Neural cell (in vitro differentiated cells): ENCODE measurements around the gene DYNC2H1. TPM values are rescaled to one million over a fixed set of nuclear protein-coding genes. Genes with fewer than 3 reads are reported as not detected.

Source experiments
- H2AFZ ChIP-seq: fragments of 200-600, 300-800 bp; sonication (generic), shearing (Covaris generic); 2 replicates; pipeline ENCODE4 v1.6.0; 2014; ENCODE audit warnings: low read depth, mild to moderate bottlenecking, antibody characterized with exemption, low read length, moderate library complexity
- H3F3A ChIP-seq: fragments of 200-600 bp; shearing (Covaris generic); 2 replicates; pipeline ENCODE4 v1.6.1; 2016; ENCODE audit warnings: mild to moderate bottlenecking, moderate library complexity, mixed read lengths, antibody characterized with exemption, low read length; ENCODE audit not compliant: insufficient read depth, poor library complexity, severe bottlenecking
- H3K27ac ChIP-seq: fragments of 200-600, 300-800 bp; sonication (generic), shearing (Covaris generic); 2 replicates; pipeline ENCODE4 v1.5.1; 2014; ENCODE audit warnings: mild to moderate bottlenecking, low read length, moderate library complexity
- H3K27me3 ChIP-seq: fragments of 300-800, 200-600 bp; sonication (generic), shearing (Covaris generic); 2 replicates; pipeline ENCODE4 v1.6.0; 2014; ENCODE audit warnings: mild to moderate bottlenecking, low read depth, low read length, moderate library complexity; ENCODE audit not compliant: insufficient read depth
- H3K36me3 ChIP-seq: fragments of 300-800, 200-600 bp; sonication (generic), shearing (Covaris generic); 2 replicates; pipeline ENCODE4 v1.5.1; 2014; ENCODE audit warnings: mild to moderate bottlenecking, antibody characterized with exemption, low read length, moderate library complexity; ENCODE audit not compliant: insufficient read depth
- H3K4me2 ChIP-seq: fragments of 300-800, 200-600 bp; sonication (generic), shearing (Covaris generic); 2 replicates; pipeline ENCODE4 v1.6.0; 2014; ENCODE audit warnings: mild to moderate bottlenecking, low read length
- H3K4me3 ChIP-seq: fragments of 300-800, 200-600 bp; sonication (generic), shearing (Covaris generic); 2 replicates; pipeline ENCODE4 v1.5.1; 2014; ENCODE audit warnings: mild to moderate bottlenecking, low read length, moderate library complexity
- H3K79me2 ChIP-seq: fragments of 200-600 bp; shearing (Covaris generic); replicated peaks from 2 replicates; pipeline ENCODE4 v1.6.0; 2014; ENCODE audit warnings: mild to moderate bottlenecking, low read length, moderate library complexity; ENCODE audit not compliant: insufficient read depth
- H3K9ac ChIP-seq: fragments of 300-800, 200-600 bp; sonication (generic), shearing (Covaris generic); 2 replicates; pipeline ENCODE4 v1.6.1; 2016; ENCODE audit warnings: mild to moderate bottlenecking, low read length, mixed read lengths
- H3K9me2 ChIP-seq: fragments of 200-600 bp; shearing (Covaris generic); 2 replicates; pipeline ENCODE4 v1.6.1; 2016; ENCODE audit warnings: mild to moderate bottlenecking, low read length, mixed read lengths; ENCODE audit not compliant: insufficient read depth
- H3K9me3 ChIP-seq: fragments of 200-600, 300-800 bp; sonication (generic), shearing (Covaris generic); 2 replicates; pipeline ENCODE4 v1.6.1; 2016; ENCODE audit warnings: mild to moderate bottlenecking, mixed run types, low read length, moderate library complexity, mixed read lengths
- H4K20me1 ChIP-seq: fragments of 200-600 bp; shearing (Covaris generic); 2 replicates; pipeline ENCODE4 v1.6.1; 2016; ENCODE audit warnings: mild to moderate bottlenecking, mixed run types; ENCODE audit not compliant: insufficient read depth
- EP300 ChIP-seq: fragments of 450-650 bp; conservative IDR thresholded peaks from 2 replicates; pipeline ENCODE4 v1.6.1; 2014; ENCODE audit warnings: antibody characterized with exemption, mild to moderate bottlenecking, moderate library complexity; ENCODE audit not compliant: poor library complexity, severe bottlenecking
- EZH2 ChIP-seq: fragments of 200-600, 300-800 bp; shearing (Covaris generic), sonication (generic); IDR thresholded peaks from 2 replicates; pipeline ENCODE4 v1.6.1; 2014; ENCODE audit warnings: antibody characterized with exemption, low read length, borderline replicate concordance, mild to moderate bottlenecking; ENCODE audit not compliant: insufficient read depth, poor library complexity, severe bottlenecking
- MXI1 ChIP-seq: fragments of 450-650 bp; conservative IDR thresholded peaks from 2 replicates; pipeline ENCODE4 v1.6.1; 2014; ENCODE audit warnings: antibody characterized with exemption, mild to moderate bottlenecking; ENCODE audit not compliant: poor library complexity, severe bottlenecking
- POLR2AphosphoS5 ChIP-seq: IDR thresholded peaks from 2 replicates; pipeline ENCODE4 v1.6.1; 2012
- SMC3 ChIP-seq: fragments of 450-650 bp; conservative IDR thresholded peaks from 2 replicates; pipeline ENCODE4 v1.6.1; 2014; ENCODE audit warnings: antibody characterized with exemption, mild to moderate bottlenecking, moderate library complexity; ENCODE audit not compliant: poor library complexity
- TAF1 ChIP-seq: IDR thresholded peaks from 2 replicates; pipeline ENCODE4 v1.6.1; 2012; ENCODE audit warnings: low read depth
- polyA plus RNA-seq: library from polyadenylated mRNA; depleted of rRNA; stranded (reverse); fragments of >200 nt; gene quantifications from 2 replicates; pipeline ENCODE4 v1.2.3, GENCODE V29; 2014
- TF ChIP-seq, protein P1 (sequence below): fragments of 450-650 bp; IDR thresholded peaks from 2 replicates; pipeline ENCODE4 v1.5.1; 2014; ENCODE audit warnings: antibody characterized with exemption, mild to moderate bottlenecking, moderate library complexity; ENCODE audit not compliant: poor library complexity, severe bottlenecking
- TF ChIP-seq, protein P2 (sequence below): IDR thresholded peaks from 2 replicates; pipeline ENCODE4 v1.6.1; 2012; ENCODE audit warnings: borderline replicate concordance

Gene DYNC2H1
- polyA plus RNA-seq, 1 donor from 2014 or later, result 14.1 TPM

DNA sequence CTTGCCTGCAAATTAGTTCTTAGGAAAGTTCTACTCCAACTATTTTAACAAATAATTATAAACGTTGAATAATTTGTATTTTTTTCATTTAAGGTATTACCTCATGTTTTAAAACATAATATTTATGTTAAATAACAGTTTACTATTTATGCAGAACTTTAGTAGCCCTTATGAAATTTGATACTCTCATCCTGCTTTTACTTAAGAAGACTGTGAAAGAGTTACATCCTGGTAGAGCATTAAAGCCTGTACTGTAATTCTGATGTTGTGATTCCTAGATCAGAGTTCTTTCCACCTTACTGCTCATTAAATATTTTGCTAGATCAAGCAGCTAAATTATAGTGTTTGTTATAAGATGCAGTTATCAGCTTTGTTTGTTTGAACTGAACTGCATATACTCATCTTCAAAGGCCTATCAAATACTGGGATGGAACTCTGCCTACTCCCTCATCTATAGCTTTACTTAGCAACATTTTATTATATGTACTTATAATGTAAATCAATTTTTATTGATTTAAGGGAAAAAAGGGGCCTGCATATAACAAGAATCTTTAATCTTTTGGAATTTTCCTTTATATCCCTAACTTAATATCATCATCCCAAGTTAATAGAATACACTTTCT is 304.2 kb downstream of the DYNC2H1 start:
- no peak overlapping the region for H2AFZ ChIP-seq
- no peaks in the 10 kb centered on the region for H3K79me2 ChIP-seq
- H3K27ac ChIP-seq, result no peak overlapping the region
- H3K27me3 ChIP-seq, result no peaks in the 10 kb centered on the region
- no peak overlapping the region for H3K4me3 ChIP-seq
- no peaks in the 10 kb centered on the region for H3F3A ChIP-seq
- H3K9ac ChIP-seq, result no peak overlapping the region
- TF ChIP-seq, protein P1, sequence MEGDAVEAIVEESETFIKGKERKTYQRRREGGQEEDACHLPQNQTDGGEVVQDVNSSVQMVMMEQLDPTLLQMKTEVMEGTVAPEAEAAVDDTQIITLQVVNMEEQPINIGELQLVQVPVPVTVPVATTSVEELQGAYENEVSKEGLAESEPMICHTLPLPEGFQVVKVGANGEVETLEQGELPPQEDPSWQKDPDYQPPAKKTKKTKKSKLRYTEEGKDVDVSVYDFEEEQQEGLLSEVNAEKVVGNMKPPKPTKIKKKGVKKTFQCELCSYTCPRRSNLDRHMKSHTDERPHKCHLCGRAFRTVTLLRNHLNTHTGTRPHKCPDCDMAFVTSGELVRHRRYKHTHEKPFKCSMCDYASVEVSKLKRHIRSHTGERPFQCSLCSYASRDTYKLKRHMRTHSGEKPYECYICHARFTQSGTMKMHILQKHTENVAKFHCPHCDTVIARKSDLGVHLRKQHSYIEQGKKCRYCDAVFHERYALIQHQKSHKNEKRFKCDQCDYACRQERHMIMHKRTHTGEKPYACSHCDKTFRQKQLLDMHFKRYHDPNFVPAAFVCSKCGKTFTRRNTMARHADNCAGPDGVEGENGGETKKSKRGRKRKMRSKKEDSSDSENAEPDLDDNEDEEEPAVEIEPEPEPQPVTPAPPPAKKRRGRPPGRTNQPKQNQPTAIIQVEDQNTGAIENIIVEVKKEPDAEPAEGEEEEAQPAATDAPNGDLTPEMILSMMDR, result no peak
- no peak for TF ChIP-seq EZH2
- TF ChIP-seq POLR2AphosphoS5, result no peak
- no peak for TF ChIP-seq TAF1
- TF ChIP-seq SMC3, result no peak
- no peak for TF ChIP-seq EP300
- TF ChIP-seq, protein P2, sequence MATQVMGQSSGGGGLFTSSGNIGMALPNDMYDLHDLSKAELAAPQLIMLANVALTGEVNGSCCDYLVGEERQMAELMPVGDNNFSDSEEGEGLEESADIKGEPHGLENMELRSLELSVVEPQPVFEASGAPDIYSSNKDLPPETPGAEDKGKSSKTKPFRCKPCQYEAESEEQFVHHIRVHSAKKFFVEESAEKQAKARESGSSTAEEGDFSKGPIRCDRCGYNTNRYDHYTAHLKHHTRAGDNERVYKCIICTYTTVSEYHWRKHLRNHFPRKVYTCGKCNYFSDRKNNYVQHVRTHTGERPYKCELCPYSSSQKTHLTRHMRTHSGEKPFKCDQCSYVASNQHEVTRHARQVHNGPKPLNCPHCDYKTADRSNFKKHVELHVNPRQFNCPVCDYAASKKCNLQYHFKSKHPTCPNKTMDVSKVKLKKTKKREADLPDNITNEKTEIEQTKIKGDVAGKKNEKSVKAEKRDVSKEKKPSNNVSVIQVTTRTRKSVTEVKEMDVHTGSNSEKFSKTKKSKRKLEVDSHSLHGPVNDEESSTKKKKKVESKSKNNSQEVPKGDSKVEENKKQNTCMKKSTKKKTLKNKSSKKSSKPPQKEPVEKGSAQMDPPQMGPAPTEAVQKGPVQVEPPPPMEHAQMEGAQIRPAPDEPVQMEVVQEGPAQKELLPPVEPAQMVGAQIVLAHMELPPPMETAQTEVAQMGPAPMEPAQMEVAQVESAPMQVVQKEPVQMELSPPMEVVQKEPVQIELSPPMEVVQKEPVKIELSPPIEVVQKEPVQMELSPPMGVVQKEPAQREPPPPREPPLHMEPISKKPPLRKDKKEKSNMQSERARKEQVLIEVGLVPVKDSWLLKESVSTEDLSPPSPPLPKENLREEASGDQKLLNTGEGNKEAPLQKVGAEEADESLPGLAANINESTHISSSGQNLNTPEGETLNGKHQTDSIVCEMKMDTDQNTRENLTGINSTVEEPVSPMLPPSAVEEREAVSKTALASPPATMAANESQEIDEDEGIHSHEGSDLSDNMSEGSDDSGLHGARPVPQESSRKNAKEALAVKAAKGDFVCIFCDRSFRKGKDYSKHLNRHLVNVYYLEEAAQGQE, result no peak
- TF ChIP-seq MXI1, result no peak
- no peaks in the 10 kb centered on the region for H3K9me2 ChIP-seq
- H3K9me3 ChIP-seq, result no peaks in the 10 kb centered on the region
- no peaks in the 10 kb centered on the region for H4K20me1 ChIP-seq
- no peak overlapping the region for H3K4me2 ChIP-seq
- H3K36me3 ChIP-seq, result no peaks in the 10 kb centered on the region

DNA sequence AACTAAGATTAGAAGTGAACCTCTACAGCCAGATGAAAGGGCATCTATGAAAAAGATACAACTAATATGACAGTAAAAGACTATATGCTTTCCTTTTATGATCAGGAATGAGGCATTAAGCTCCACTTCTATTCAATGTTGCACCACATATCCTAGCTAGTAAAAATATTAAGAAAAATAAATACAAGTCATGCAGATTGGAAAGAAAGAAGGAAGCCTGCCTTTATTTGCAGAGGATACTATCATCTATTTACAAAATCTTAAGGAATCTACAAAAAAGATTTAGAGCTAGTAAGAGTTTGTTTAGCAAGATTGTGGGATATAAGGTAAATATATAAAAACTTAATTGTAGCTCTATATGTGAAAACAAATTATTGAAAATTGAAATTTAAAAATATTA is 308.8 kb downstream of the DYNC2H1 start:
- Histone ChIP-seq H3K79me2 (no peaks in the 10 kb centered on the region), H3K9me2 (no peaks in the 10 kb centered on the region), H3F3A (no peaks in the 10 kb centered on the region), H3K36me3 (no peaks in the 10 kb centered on the region), H4K20me1 (no peaks in the 10 kb centered on the region), H3K4me3 (no peak overlapping the region), H3K27ac (no peak overlapping the region), H3K9ac (no peak overlapping the region), H3K4me2 (no peak overlapping the region), H3K9me3 (no peaks in the 10 kb centered on the region), H3K27me3 (no peaks in the 10 kb centered on the region), H2AFZ (no peak overlapping the region)
- no peak for TF ChIP-seq EP300

DNA sequence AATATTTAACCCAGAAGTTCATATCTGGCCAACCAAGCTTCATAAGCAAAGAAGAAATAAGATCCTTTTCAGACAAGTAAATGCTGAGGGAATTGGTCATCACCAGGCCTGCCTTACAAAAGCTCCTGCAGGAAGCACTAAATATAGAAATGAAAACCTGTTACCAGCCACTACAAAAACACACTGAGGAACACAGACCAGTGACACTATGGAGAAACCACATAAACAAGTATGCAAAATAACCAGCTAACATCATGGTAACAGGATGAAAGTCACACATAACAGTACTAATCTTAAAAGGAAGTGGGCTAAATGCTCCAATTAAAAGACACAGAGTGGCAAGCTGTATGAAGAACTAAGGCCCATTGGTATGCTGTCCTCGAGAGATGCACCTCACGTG is 311.4 kb downstream of the DYNC2H1 start:
- Histone ChIP-seq H2AFZ (no peak overlapping the region), H3F3A (no peaks in the 10 kb centered on the region), H3K79me2 (no peaks in the 10 kb centered on the region), H4K20me1 (no peaks in the 10 kb centered on the region), H3K27ac (no peak overlapping the region), H3K4me2 (no peak overlapping the region), H3K9me2 (no peaks in the 10 kb centered on the region), H3K27me3 (no peaks in the 10 kb centered on the region), H3K9me3 (no peaks in the 10 kb centered on the region), H3K4me3 (no peak overlapping the region), H3K9ac (no peak overlapping the region), H3K36me3 (no peaks in the 10 kb centered on the region)
- TF ChIP-seq EZH2, result no peak
- TF ChIP-seq TAF1, result no peak
